NB4 (cell line): ENCODE results near the gene ADAMTSL3.
"Not testable (repeated sequence)": the region's sequence is repeated elsewhere in the genome, so short reads cannot be mapped to it uniquely, and the experiment has no call there.

ENCODE experiments used
- DNase-seq: peaks from one replicate; pipeline ENCODE4 v3.0.0; 2010; ENCODE audit warnings: low read depth
- H3K4me3 ChIP-seq: one replicate; pipeline ENCODE4 v1.5.1; 2011; ENCODE audit warnings: mild to moderate bottlenecking, low read depth, low read length, moderate library complexity
- MYC ChIP-seq: IDR thresholded peaks from 2 replicates; pipeline ENCODE4 v1.6.1; 2011; ENCODE audit warnings: low read depth, low read length
- POLR2A ChIP-seq: IDR thresholded peaks from 2 replicates; pipeline ENCODE4 v1.6.1; 2011; ENCODE audit warnings: mild to moderate bottlenecking; ENCODE audit not compliant: insufficient read length; ENCODE audit errors: extremely low read depth
- TF ChIP-seq, protein P1 (sequence below): IDR thresholded peaks from one replicate; pipeline ENCODE4 v1.5.1; 2012; ENCODE audit warnings: low read depth, low read length
- TF ChIP-seq, protein P2 (sequence below): IDR thresholded peaks from 2 replicates; pipeline ENCODE4 v1.6.1; 2011; ENCODE audit warnings: low read depth, low read length

Gene ADAMTSL3

DNA sequence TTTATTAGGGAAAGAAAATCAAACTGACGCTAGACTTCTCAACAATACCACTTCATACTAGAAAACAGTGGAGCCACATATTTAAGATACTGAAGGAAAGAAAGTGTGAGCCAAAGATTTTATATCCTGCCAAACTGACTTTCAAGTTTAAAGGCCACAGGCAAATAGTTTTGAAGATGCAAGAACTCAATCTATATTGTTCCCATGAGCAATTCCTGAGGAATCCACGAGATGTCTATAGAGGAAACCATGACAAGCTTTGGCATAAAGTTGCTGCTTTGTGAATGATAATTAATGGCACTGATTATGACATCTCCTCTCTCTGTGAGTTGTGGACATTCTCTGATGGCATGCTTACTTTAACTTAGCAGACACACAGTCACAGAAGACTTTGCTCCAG is 305.6 kb downstream of the ADAMTSL3 start:
- TF ChIP-seq, protein P1, sequence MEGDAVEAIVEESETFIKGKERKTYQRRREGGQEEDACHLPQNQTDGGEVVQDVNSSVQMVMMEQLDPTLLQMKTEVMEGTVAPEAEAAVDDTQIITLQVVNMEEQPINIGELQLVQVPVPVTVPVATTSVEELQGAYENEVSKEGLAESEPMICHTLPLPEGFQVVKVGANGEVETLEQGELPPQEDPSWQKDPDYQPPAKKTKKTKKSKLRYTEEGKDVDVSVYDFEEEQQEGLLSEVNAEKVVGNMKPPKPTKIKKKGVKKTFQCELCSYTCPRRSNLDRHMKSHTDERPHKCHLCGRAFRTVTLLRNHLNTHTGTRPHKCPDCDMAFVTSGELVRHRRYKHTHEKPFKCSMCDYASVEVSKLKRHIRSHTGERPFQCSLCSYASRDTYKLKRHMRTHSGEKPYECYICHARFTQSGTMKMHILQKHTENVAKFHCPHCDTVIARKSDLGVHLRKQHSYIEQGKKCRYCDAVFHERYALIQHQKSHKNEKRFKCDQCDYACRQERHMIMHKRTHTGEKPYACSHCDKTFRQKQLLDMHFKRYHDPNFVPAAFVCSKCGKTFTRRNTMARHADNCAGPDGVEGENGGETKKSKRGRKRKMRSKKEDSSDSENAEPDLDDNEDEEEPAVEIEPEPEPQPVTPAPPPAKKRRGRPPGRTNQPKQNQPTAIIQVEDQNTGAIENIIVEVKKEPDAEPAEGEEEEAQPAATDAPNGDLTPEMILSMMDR = no peak
- TF ChIP-seq, protein P2, sequence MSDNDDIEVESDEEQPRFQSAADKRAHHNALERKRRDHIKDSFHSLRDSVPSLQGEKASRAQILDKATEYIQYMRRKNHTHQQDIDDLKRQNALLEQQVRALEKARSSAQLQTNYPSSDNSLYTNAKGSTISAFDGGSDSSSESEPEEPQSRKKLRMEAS = no peak
- no peak for TF ChIP-seq MYC
- no peak overlapping the region for H3K4me3 ChIP-seq
- DNase-seq = no peak

DNA sequence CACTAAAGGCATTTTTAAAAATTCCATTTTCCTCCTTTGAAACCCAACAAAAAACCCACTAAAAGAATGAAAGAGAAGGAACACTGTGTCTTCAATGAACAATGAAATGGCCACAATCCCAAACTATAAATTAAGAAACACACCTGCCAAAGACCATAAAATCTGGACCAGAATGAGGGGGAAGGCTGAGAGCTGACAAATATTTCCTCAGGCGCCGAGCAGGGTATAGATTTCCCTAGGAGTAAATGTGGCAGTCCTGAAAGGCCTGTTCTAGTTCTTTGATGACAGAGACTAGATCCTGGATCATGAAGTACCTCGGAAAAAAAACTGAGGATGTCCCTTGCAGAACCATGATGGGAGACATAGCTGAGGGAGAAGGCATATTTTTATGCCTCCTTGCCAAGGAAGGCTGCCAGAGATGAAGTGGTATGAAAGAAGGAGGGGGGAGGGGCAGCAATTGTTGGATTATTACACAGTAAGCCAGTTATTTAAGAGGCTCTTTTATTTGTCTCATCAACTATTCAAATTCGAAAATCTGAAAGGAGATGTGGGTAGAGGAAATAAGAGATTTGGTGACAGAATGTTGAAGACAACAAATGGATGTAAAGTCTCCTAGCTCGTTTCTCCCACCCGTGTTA is 306.4 kb downstream of the ADAMTSL3 start:
- TF ChIP-seq POLR2A (no peak), MYC (no peak)
- TF ChIP-seq, protein P1 = no peak
- TF ChIP-seq, protein P2 = no peak
- H3K4me3 ChIP-seq = no peak overlapping the region
- DNase-seq = no peak

- no peak for DNase-seq
- H3K4me3 ChIP-seq = no peak overlapping the region
- TF ChIP-seq, protein P2 = no peak
- TF ChIP-seq, protein P1 = no peak
- no peak for TF ChIP-seq POLR2A
- TF ChIP-seq MYC = no peak
Measured at GRCh38 chr15:83961311-83961710, 307.4 kb downstream of the ADAMTSL3 start.

- not testable (repeated sequence) for DNase-seq, H3K4me3 ChIP-seq
Measured at GRCh38 chr15:83964967-83965366, 311.0 kb downstream of the ADAMTSL3 start.

DNA sequence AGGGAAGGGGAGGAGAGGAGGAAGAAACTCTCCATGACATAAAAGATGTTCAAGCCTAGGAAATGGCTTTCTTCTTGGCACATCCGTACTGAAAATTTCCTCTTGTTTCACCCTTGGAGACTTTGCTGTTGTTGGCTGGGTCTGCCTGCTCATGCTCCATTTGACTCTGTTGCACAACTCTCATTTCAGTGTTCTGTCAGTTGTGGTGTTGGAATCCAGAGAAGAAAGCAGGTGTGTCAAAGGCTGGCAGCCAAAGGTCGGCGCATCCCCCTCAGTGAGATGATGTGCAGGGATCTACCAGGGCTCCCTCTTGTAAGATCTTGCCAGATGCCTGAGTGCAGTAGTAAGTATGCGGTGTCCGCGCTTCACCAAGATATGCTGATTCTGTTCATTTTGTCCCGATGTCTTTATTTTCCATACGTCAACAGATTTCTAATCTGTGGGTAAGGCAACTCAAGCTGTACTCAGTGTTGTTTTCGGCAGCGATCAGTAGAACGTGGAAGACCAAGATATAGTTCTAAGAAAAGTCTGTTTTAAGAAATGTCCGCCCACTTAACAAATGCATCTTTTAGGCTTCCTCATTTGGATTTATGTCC is 316.5 kb downstream of the ADAMTSL3 start:
- H3K4me3 ChIP-seq = no peak overlapping the region
- TF ChIP-seq, protein P2 = no peak
- TF ChIP-seq, protein P1 = no peak
- TF ChIP-seq POLR2A = no peak
- TF ChIP-seq MYC = no peak
- no peak for DNase-seq

DNA sequence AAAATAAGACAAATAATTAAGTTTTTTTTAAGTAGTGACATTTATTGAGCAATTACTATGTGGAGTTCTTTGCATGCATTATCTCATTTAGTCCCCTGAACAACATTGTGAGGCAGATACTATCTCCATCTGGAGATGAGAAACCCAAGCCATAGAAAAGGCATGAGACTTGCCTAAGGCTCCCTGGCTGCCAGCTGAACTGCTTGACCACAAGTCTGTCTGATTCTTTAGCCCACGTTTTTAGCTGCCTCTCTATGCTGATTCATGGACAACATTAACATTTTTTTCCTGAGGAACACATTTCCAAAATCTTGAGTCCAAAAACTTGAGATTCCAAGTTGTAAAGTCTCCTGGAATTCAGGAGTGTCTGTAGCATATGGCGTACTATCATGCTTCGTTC is 318.1 kb downstream of the ADAMTSL3 start:
- no peak for TF ChIP-seq POLR2A
- no peak for TF ChIP-seq MYC
- TF ChIP-seq, protein P1 = no peak
- TF ChIP-seq, protein P2 = no peak
- no peak overlapping the region for H3K4me3 ChIP-seq
- no peak for DNase-seq
